ENCODE measurements around the gene CORO2A. TPM values are rescaled to one million over a fixed set of nuclear protein-coding genes. Genes with fewer than 3 reads are reported as not detected.

The CORO2A gene
- total and polyA plus RNA-seq, 2 donors (not counting 3 experiments of a cell fraction or from before 2014, with no cell fraction given): 0.35 to 0.53 TPM

DNA sequence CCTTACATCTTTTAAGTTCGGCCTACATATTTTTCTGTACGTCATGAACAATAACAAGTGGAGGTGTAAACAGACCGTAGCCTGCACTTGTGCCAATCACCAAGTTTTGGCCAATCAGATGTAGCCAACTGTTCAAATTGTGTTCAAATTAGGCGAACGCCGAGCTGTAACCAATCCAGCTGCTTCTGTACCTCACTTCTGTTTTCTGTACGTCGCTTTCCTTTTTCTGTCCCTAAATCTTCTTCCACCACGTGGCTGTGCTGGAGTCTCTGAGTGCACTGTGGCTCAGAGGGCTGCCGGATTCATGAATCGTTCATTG, 99.9 kb downstream of the CORO2A start:
- POLR2A ChIA-PET: no interaction called here

More for the DNA sequence above, 99.9 kb downstream of the CORO2A start:
- Histone ChIP-seq H3K79me2 (ENCODE audit: control insufficient read depth, insufficient read depth, low read length) (no peaks in the 10 kb centered on the region), H3K27me3 (ENCODE audit: control insufficient read depth in 2 of 2, insufficient read depth in 2 of 2, low read length in 2 of 2) (no peaks in the 10 kb centered on the region), H3K4me1 (ENCODE audit: control insufficient read depth, extremely low read depth, insufficient read depth, low read length) (peaks cover 3% of the 10 kb centered on the region), H3K36me3 (ENCODE audit: control insufficient read depth in 2 of 2, extremely low read depth in 1 of 2, insufficient read depth in 2 of 2, low read length in 2 of 2) (no peaks in the 10 kb centered on the region), H3K9me1 (replicated peaks; ENCODE audit: control insufficient read depth, extremely low read depth, insufficient read depth, low read length) (no peaks in the 10 kb centered on the region), H2AFZ (ENCODE audit: low read depth, low read length) (no peak overlapping the region), H4K20me1 (replicated peaks; ENCODE audit: control insufficient read depth, extremely low read depth, insufficient read depth, low read length) (no peaks in the 10 kb centered on the region), H3K27ac (ENCODE audit: insufficient read depth, low read depth, low read length) (no peak overlapping the region), H3K4me3 (replicated peaks in 1 of 3; ENCODE audit: insufficient read depth in 1 of 3, low read depth in 1 of 3, low read length in 3 of 3) (no peak overlapping the region), H3K4me2 (ENCODE audit: insufficient read depth, low read length) (no peak overlapping the region), H3K9me3 (replicated peaks; ENCODE audit: control insufficient read depth, insufficient read depth, low read length) (no peaks in the 10 kb centered on the region), H3K9ac (replicated peaks; ENCODE audit: extremely low read depth, insufficient read depth, low read length) (no peak overlapping the region)
- no TSS peak for BruUV-seq (replicated peaks)
- FAIRE-seq (no peak), DNase-seq (ENCODE audit: low read depth, low spot score) (no peak)
- CTCF ChIA-PET: interaction anchor here (1.2 to 2.0 kb wide), 2 partner anchors 19 to 22 kb away, joined by 3 to 6 read pairs; no protein-coding TSS in a partner anchor
- intact Hi-C loops (cut with micrococcal nuclease): no loop called here
- dilution Hi-C loops (cut with MboI; ENCODE audit: extremely low pct_ligation_motif_present, low sequenced_read_pairs): no loop called here
- TF ChIP-seq MYC (IDR thresholded peaks at IDR 0.05; ENCODE audit: low read depth, low read length) (no peak), POLR2A (IDR thresholded peaks at IDR 0.05; ENCODE audit: low read depth, low read length) (no peak), POLR2AphosphoS5 (IDR thresholded peaks at IDR 0.05; ENCODE audit: insufficient read depth, low read depth, low read length) (no peak), EZH2 (IDR thresholded peaks at IDR 0.05; ENCODE audit: borderline replicate concordance, low read depth, low read length, severe bottlenecking) (no peak), MAX (IDR thresholded peaks at IDR 0.05; ENCODE audit: insufficient read depth, insufficient read length) (no peak), JUN (IDR thresholded peaks at IDR 0.05; ENCODE audit: borderline replicate concordance, insufficient read depth, insufficient read length, low read depth) (no peak), GATA2 (IDR thresholded peaks at IDR 0.05; ENCODE audit: insufficient read depth, insufficient read length, low read depth, low read length) (no peak), FOS (IDR thresholded peaks at IDR 0.05; ENCODE audit: borderline replicate concordance, insufficient read depth, low read length) (no peak), CTCF (IDR thresholded peaks at IDR 0.05; ENCODE audit: extremely low read depth in 1 of 2, insufficient read depth in 1 of 2, low read depth in 1 of 2, low read length in 2 of 2) (no peak)
